ENCODE measurements around the gene PARVA.

The PARVA gene

DNA sequence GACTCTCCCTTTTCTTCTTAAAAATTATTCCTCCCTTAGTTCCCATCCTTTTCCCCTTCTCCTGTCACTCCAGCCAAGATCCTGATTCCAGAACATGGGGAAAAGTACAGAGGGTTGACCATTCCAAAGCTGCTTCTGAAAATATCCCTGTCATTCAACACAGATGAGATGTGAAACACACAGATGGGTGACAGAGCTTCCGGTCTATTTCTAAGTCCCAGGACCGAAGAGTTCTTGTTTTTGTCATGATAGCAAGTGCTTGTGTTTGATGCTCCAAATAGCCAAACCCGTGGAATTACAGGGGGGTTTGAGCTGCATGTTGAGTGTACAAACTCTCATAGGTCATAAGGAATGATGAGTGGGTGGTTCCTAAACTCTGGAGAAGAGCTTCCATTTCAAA lies 57.9 kb downstream of the PARVA start:
- H4K20me1 ChIP-seq: no peaks in the 10 kb centered on the region
- no peak for TF ChIP-seq Cebpa-rat (IDR thresholded peaks at IDR 0.05)
- H3K36me3 ChIP-seq: no peaks in the 10 kb centered on the region
- no peak overlapping the region for H3K4me2 ChIP-seq
- H3K27ac ChIP-seq: no peak overlapping the region
- H3K27me3 ChIP-seq: no peaks in the 10 kb centered on the region
- peaks cover 0 to 9% (median 6%) of the 10 kb centered on the region in 10 experiments; a peak in 10 of 20 replicates for H3K4me1 ChIP-seq
- no peak overlapping the region for H3K4me3 ChIP-seq
- peaks cover 0 to 6% (median 3%) of the 10 kb centered on the region in 11 experiments; a peak in 7 of 22 replicates for H3K9me3 ChIP-seq (replicated peaks in 1 of 11)
- no peak overlapping the region for H3K9ac ChIP-seq

- H4K20me1 ChIP-seq: no peaks in the 10 kb centered on the region
- no peak overlapping the region for H3K4me2 ChIP-seq
- no peak overlapping the region for H3K4me3 ChIP-seq
- no peak overlapping the region for H3K27ac ChIP-seq
- no peak for TF ChIP-seq Cebpa-rat (IDR thresholded peaks at IDR 0.05)
- H3K4me1 ChIP-seq: peaks cover 0 to 9% (median 6%) of the 10 kb centered on the region in 10 experiments; a peak in 10 of 20 replicates
- no peaks in the 10 kb centered on the region for H3K36me3 ChIP-seq
- H3K9ac ChIP-seq: no peak overlapping the region
- H3K27me3 ChIP-seq: no peaks in the 10 kb centered on the region
- H3K9me3 ChIP-seq (replicated peaks in 1 of 11): peaks cover 0 to 12% (median 9%) of the 10 kb centered on the region in 11 experiments; a peak in 7 of 22 replicates
Measured at GRCh38 chr11:12436266-12436665, 58.9 kb downstream of the PARVA start.

- peaks cover 0 to 9% (median 6%) of the 10 kb centered on the region in 10 experiments; a peak in 10 of 20 replicates for H3K4me1 ChIP-seq
- no peak overlapping the region for H3K27ac ChIP-seq
- H3K9ac ChIP-seq: no peak overlapping the region
- no peaks in the 10 kb centered on the region for H4K20me1 ChIP-seq
- H3K4me2 ChIP-seq: no peak overlapping the region
- no peak overlapping the region for H3K4me3 ChIP-seq
- no peak for TF ChIP-seq Cebpa-rat (IDR thresholded peaks at IDR 0.05)
- H3K27me3 ChIP-seq: no peaks in the 10 kb centered on the region
- H3K36me3 ChIP-seq: no peaks in the 10 kb centered on the region
- peaks cover 0 to 12% (median 9%) of the 10 kb centered on the region in 11 experiments; a peak in 7 of 22 replicates for H3K9me3 ChIP-seq (replicated peaks in 1 of 11)
Measured at GRCh38 chr11:12438291-12438690, 60.9 kb downstream of the PARVA start.

GRCh38 chr11:12439615-12440014 lies 62.2 kb downstream of the PARVA start:
- no peak overlapping the region for H3K4me3 ChIP-seq
- no peaks in the 10 kb centered on the region for H3K36me3 ChIP-seq
- peaks cover 0 to 9% (median 6%) of the 10 kb centered on the region in 10 experiments; a peak in 10 of 20 replicates for H3K4me1 ChIP-seq
- no peaks in the 10 kb centered on the region for H3K27me3 ChIP-seq
- no peak overlapping the region for H3K27ac ChIP-seq
- TF ChIP-seq Cebpa-rat (IDR thresholded peaks at IDR 0.05): no peak
- H4K20me1 ChIP-seq: no peaks in the 10 kb centered on the region
- H3K9me3 ChIP-seq (replicated peaks in 1 of 11): peaks cover 0 to 12% (median 9%) of the 10 kb centered on the region in 11 experiments; a peak in 7 of 22 replicates
- H3K4me2 ChIP-seq: peak overlapping the region in 6 of 11 experiments; percentile 1 to 35 (median 11); a peak in 4 of 22 replicates
- H3K9ac ChIP-seq: no peak overlapping the region

DNA sequence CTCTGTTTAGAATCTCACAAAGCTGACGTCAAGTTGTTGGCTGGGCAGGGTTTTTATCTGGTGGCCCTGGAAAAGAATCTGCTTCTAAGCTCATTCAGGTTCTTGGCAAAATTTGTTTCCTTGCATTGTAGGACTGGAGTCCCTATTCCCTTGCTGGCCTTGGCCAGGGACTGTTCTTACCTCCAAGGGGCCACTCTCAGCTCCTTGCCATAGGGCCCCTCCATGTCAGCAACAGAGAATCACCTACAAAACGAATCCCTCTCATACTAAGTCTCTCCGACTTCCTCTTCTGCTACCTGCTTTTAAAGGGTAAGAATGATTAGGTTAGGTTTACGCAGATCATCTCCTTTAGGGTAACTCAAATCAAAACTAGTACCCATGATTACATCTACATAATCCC lies 63.2 kb downstream of the PARVA start:
- Histone ChIP-seq H3K36me3 (no peaks in the 10 kb centered on the region), H3K9me3 (replicated peaks in 1 of 11) (peaks cover 0 to 12% (median 9%) of the 10 kb centered on the region in 11 experiments; a peak in 7 of 22 replicates), H3K27me3 (no peaks in the 10 kb centered on the region), H3K4me2 (no peak overlapping the region), H3K27ac (no peak overlapping the region), H3K4me1 (peaks cover 0 to 9% (median 6%) of the 10 kb centered on the region in 10 experiments; a peak in 10 of 20 replicates), H4K20me1 (no peaks in the 10 kb centered on the region), H3K9ac (no peak overlapping the region), H3K4me3 (no peak overlapping the region)
- TF ChIP-seq Cebpa-rat (IDR thresholded peaks at IDR 0.05): no peak

GRCh38 chr11:12441231-12441861 lies 64.0 kb downstream of the PARVA start:
- H4K20me1 ChIP-seq: no peaks in the 10 kb centered on the region
- no peak overlapping the region for H3K9ac ChIP-seq
- TF ChIP-seq Cebpa-rat (IDR thresholded peaks at IDR 0.05): no peak
- no peak overlapping the region for H3K4me3 ChIP-seq
- H3K27me3 ChIP-seq: no peaks in the 10 kb centered on the region
- no peaks in the 10 kb centered on the region for H3K36me3 ChIP-seq
- peaks cover 0 to 9% (median 6%) of the 10 kb centered on the region in 10 experiments; a peak in 10 of 20 replicates for H3K4me1 ChIP-seq
- peaks cover 0 to 12% (median 9%) of the 10 kb centered on the region in 11 experiments; a peak in 7 of 22 replicates for H3K9me3 ChIP-seq (replicated peaks in 1 of 11)
- H3K27ac ChIP-seq: no peak overlapping the region
- H3K4me2 ChIP-seq: no peak overlapping the region

DNA sequence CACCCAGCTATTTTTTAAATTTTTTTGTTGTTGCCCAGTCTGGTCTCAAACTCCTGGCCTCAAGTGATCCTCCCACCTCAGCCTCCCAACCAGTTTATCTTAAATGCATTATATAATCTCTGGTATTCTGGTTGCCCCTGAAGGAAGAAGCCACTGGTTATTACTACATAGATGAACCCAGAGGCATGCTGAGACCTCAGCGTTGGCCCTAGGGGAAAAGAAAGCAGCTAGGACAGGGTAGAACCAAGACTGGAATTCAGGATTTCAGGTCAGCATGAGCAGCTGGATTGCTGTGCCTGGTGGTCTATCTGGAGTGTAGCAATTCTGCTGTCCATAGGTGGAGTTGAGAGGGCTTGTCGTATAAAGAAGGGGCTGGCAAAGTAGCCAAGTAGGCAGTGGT lies 67.2 kb downstream of the PARVA start:
- H3K9ac ChIP-seq: no peak overlapping the region
- H3K27ac ChIP-seq: no peak overlapping the region
- H3K9me3 ChIP-seq (replicated peaks in 1 of 11): peaks cover 0 to 12% (median 9%) of the 10 kb centered on the region in 11 experiments; a peak in 7 of 22 replicates
- H3K36me3 ChIP-seq: no peaks in the 10 kb centered on the region
- H3K27me3 ChIP-seq: no peaks in the 10 kb centered on the region
- H4K20me1 ChIP-seq: no peaks in the 10 kb centered on the region
- no peak for TF ChIP-seq Cebpa-rat (IDR thresholded peaks at IDR 0.05)
- no peak overlapping the region for H3K4me2 ChIP-seq
- no peak overlapping the region for H3K4me3 ChIP-seq
- peaks cover 0 to 5% (median 3%) of the 10 kb centered on the region in 10 experiments; a peak in 10 of 20 replicates for H3K4me1 ChIP-seq

DNA sequence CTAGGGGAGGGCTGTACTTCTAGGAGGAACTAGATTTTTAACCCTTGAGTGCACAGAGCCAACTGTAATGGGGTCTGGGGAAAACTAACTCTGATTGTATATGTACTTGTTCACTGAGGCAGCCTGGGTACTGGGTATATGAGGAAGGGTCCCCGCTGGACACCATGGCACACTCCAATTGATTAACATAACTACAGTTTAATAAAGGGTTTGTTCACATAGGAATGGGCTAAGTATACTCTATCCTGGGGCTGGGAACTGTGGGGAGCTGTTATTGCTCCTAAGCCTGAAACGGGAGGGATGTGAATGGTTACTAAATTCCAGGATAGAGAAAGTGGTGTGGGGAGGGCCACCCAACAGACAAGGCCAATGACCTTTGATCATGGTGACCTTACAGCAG lies 67.6 kb downstream of the PARVA start:
- no peaks in the 10 kb centered on the region for H3K36me3 ChIP-seq
- no peaks in the 10 kb centered on the region for H3K27me3 ChIP-seq
- H3K4me1 ChIP-seq: peaks cover 0 to 1% (median 0%) of the 10 kb centered on the region in 10 experiments; a peak in 3 of 20 replicates
- H3K27ac ChIP-seq: no peak overlapping the region
- H3K4me2 ChIP-seq: no peak overlapping the region
- H3K4me3 ChIP-seq: no peak overlapping the region
- no peak overlapping the region for H3K9ac ChIP-seq
- H3K9me3 ChIP-seq (replicated peaks in 1 of 11): peaks cover 0 to 9% (median 7%) of the 10 kb centered on the region in 11 experiments; a peak in 7 of 22 replicates
- H4K20me1 ChIP-seq: no peaks in the 10 kb centered on the region
- TF ChIP-seq Cebpa-rat (IDR thresholded peaks at IDR 0.05): no peak

DNA sequence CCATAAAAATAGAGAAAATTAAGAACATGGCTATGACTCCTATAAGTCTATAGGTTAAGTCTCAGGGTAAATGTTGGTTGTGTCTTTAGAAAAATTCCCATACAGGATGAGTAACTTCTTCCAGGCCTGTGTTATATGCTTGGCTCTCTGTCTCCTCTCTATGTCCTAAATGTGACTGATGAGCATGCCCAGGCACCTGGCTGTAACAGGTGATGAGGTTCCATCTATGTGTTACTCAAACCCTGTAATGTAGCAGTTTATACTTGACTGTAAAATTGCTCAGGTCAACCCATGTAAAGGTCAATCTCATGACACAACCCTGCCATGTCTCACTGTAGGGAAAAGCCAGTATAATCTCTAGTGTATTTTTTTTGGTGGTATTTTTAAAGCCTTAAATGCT lies 69.5 kb downstream of the PARVA start:
- no peak overlapping the region for H3K27ac ChIP-seq
- H3K4me1 ChIP-seq: no peaks in the 10 kb centered on the region
- no peak overlapping the region for H3K4me3 ChIP-seq
- no peaks in the 10 kb centered on the region for H3K27me3 ChIP-seq
- no peak overlapping the region for H3K9ac ChIP-seq
- TF ChIP-seq Cebpa-rat (IDR thresholded peaks at IDR 0.05): no peak
- H4K20me1 ChIP-seq: no peaks in the 10 kb centered on the region
- H3K4me2 ChIP-seq: no peak overlapping the region
- no peaks in the 10 kb centered on the region for H3K9me3 ChIP-seq (replicated peaks in 1 of 11)
- no peaks in the 10 kb centered on the region for H3K36me3 ChIP-seq
